ENCODE measurements around the gene MMP13. TPM values are rescaled to one million over a fixed set of nuclear protein-coding genes. Genes with fewer than 3 reads are reported as not detected.

MMP13 gene
- total and polyA plus RNA-seq, 2 of the 4 experiments (the other 2 are of a cell fraction), result not detected

- Histone ChIP-seq H4K8ac (ENCODE audit: low read depth in 2 of 2, low read length in 2 of 2) (no peak overlapping the region), H3K4me2 (ENCODE audit: low read depth, low read length) (no peak overlapping the region), H4K20me1 (ENCODE audit: insufficient read depth, low read length) (no peaks in the 10 kb centered on the region), H3K56ac (ENCODE audit: extremely low read depth, insufficient read depth, low read length) (no peak overlapping the region), H3K27me3 (ENCODE audit: control insufficient read depth, insufficient read depth, low read length) (peaks cover 32% of the 10 kb centered on the region), H3K23ac (ENCODE audit: low read depth, low read length) (no peak overlapping the region), H3K9me1 (ENCODE audit: insufficient read depth, low read length) (no peaks in the 10 kb centered on the region), H4K5ac (ENCODE audit: low read depth, low read length) (no peak overlapping the region), H4K91ac (ENCODE audit: insufficient read depth, low read depth, low read length) (no peak overlapping the region), H2AK5ac (ENCODE audit: low read depth, low read length) (no peak overlapping the region), H3K36me3 (ENCODE audit: control insufficient read depth, insufficient read depth, low read length) (no peaks in the 10 kb centered on the region), H2AK9ac (replicated peaks; ENCODE audit: low read depth, low read length, poor library complexity) (no peak overlapping the region), H2BK15ac (ENCODE audit: low read depth, low read length) (no peak overlapping the region), H3K18ac (ENCODE audit: low read depth, low read length) (no peak overlapping the region), H3K4me3 (ENCODE audit: insufficient read depth, low read depth, low read length) (no peak overlapping the region), H3K27ac (ENCODE audit: insufficient read depth, low read length) (no peak overlapping the region), H2AFZ (replicated peaks; ENCODE audit: low read length, poor library complexity) (no peak overlapping the region), H3K4me1 (ENCODE audit: control insufficient read depth, insufficient read depth, low read length) (no peaks in the 10 kb centered on the region), H3K9me3 (ENCODE audit: control insufficient read depth, insufficient read depth, low read length) (no peaks in the 10 kb centered on the region), H2BK5ac (ENCODE audit: low read depth, low read length, poor library complexity, severe bottlenecking) (no peak overlapping the region), H3K79me1 (ENCODE audit: low read depth in 1 of 2, low read length in 2 of 2) (no peaks in the 10 kb centered on the region), H3K14ac (replicated peaks; ENCODE audit: low read depth, low read length) (no peak overlapping the region), H2BK120ac (ENCODE audit: low read depth, low read length) (no peak overlapping the region), H3K4ac (ENCODE audit: low read depth, low read length) (no peak overlapping the region), H3K9ac (ENCODE audit: low read depth, low read length) (no peak overlapping the region), H2BK20ac (ENCODE audit: low read depth, low read length) (no peak overlapping the region)
- ATAC-seq (ENCODE audit: low read depth) (no peak), DNase-seq (no peak)
- TF ChIP-seq USF2 (IDR thresholded peaks at IDR 0.05; ENCODE audit: low read depth, low read length) (no peak), CEBPB (IDR thresholded peaks at IDR 0.05; ENCODE audit: low read depth, low read length) (no peak), FOS (IDR thresholded peaks at IDR 0.05; ENCODE audit: low read depth, low read length) (no peak), RCOR1 (IDR thresholded peaks at IDR 0.05; ENCODE audit: insufficient replicate concordance, low read length) (no peak), RFX5 (IDR thresholded peaks at IDR 0.05; ENCODE audit: low read depth, low read length) (no peak), RAD21 (IDR thresholded peaks at IDR 0.05; ENCODE audit: low read length) (no peak), POLR2A (IDR thresholded peaks at IDR 0.05; ENCODE audit: low read depth, low read length) (no peak), BHLHE40 (IDR thresholded peaks at IDR 0.05; ENCODE audit: low read depth, low read length) (no peak), CHD1 (IDR thresholded peaks at IDR 0.05; ENCODE audit: low read depth, low read length) (no peak)
- TF ChIP-seq, protein P1, sequence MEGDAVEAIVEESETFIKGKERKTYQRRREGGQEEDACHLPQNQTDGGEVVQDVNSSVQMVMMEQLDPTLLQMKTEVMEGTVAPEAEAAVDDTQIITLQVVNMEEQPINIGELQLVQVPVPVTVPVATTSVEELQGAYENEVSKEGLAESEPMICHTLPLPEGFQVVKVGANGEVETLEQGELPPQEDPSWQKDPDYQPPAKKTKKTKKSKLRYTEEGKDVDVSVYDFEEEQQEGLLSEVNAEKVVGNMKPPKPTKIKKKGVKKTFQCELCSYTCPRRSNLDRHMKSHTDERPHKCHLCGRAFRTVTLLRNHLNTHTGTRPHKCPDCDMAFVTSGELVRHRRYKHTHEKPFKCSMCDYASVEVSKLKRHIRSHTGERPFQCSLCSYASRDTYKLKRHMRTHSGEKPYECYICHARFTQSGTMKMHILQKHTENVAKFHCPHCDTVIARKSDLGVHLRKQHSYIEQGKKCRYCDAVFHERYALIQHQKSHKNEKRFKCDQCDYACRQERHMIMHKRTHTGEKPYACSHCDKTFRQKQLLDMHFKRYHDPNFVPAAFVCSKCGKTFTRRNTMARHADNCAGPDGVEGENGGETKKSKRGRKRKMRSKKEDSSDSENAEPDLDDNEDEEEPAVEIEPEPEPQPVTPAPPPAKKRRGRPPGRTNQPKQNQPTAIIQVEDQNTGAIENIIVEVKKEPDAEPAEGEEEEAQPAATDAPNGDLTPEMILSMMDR (conservative IDR thresholded peaks at IDR 0.05; ENCODE audit: low read depth, low read length), result no peak
- intact Hi-C loops (cut with micrococcal nuclease) (no loop called here), dilution Hi-C loops (cut with HindIII; ENCODE audit: low sequenced_read_pairs, unreplicated experiment) (no loop called here), in situ Hi-C loops (cut with MboI; ENCODE audit: low sequenced_read_pairs) (no loop called here)
- BruUV-seq (replicated peaks), result no TSS peak
- ChIA-PET POLR2A (ENCODE audit: unreplicated experiment) (no interaction called here), CTCF (interaction anchor here (1.0 kb wide), 1 partner anchor 16 kb away, joined by 3 read pairs; no protein-coding TSS in a partner anchor)
Measured at GRCh38 chr11:102930451-102930850, 25.1 kb downstream of the MMP13 start.
